Lung (tissue), 12 donors: Measurements from ENCODE around the gene OR2T1. TPM values are rescaled to one million over a fixed set of nuclear protein-coding genes. Genes with fewer than 3 reads are reported as not detected.

ENCODE experiments used
- ATAC-seq: fragments of 200-7000 bp; cut with Tn5 transposase; one replicate; pipeline ENCODE4 v1.9.1; 2020; ENCODE audit warnings: moderate number of reproducible peaks; ENCODE audit not compliant: insufficient read depth, low FRiP score
- DNase-seq, 3 donors: peaks; one replicate each; pipeline ENCODE4 v3.0.0-alpha.2; 2013 to 2017
- H3K27ac ChIP-seq, 2 donors: one replicate each; pipeline ENCODE4 v1.5.1; 2013; ENCODE audit warnings: mild to moderate bottlenecking in 2 of 2, moderate library complexity in 2 of 2, control low read depth in 1 of 2, inconsistent platforms in 1 of 2, low read depth in 1 of 2, low read length in 1 of 2
- H3K27me3 ChIP-seq, 3 donors: one replicate each; pipeline ENCODE4 v1.5.1; 2013; ENCODE audit warnings: low read length in 2 of 3; ENCODE audit not compliant: control insufficient read depth in 3 of 3, insufficient read depth in 3 of 3
- H3K36me3 ChIP-seq, 4 donors: one replicate each; pipeline ENCODE4 v1.5.1; 2013; ENCODE audit warnings: low read length in 4 of 4, mild to moderate bottlenecking in 1 of 4, moderate library complexity in 1 of 4; ENCODE audit not compliant: control insufficient read depth in 4 of 4, insufficient read depth in 4 of 4
- H3K4me1 ChIP-seq, 5 donors: one replicate each; pipeline ENCODE4 v1.5.1; 2013; ENCODE audit warnings: low read length in 5 of 5, mild to moderate bottlenecking in 2 of 5, moderate library complexity in 1 of 5; ENCODE audit not compliant: control insufficient read depth in 5 of 5, insufficient read depth in 5 of 5
- H3K4me3 ChIP-seq: one replicate; pipeline ENCODE4 v1.5.1; 2013; ENCODE audit warnings: mild to moderate bottlenecking, control low read depth, moderate library complexity
- H3K9ac ChIP-seq, 2 donors: one replicate each; pipeline ENCODE4 v1.5.1; 2013; ENCODE audit warnings: low read length in 2 of 2, control low read depth in 1 of 2; ENCODE audit not compliant: insufficient read depth in 1 of 2
- H3K9me3 ChIP-seq, 4 donors: one replicate each; pipeline ENCODE4 v1.5.1; 2013; ENCODE audit warnings: low read length in 3 of 4, mild to moderate bottlenecking in 1 of 4, moderate library complexity in 1 of 4; ENCODE audit not compliant: control insufficient read depth in 4 of 4, insufficient read depth in 3 of 4
- WGBS, 2 donors: extraction: QIAGEN DNeasy Blood & Tissue Kit; methylation state at CpG; one replicate each; pipeline ENCODE4 v1.1.7; 2013; 5-methylcytosine and 5-hydroxymethylcytosine counted together
- polyA plus RNA-seq, 2 donors: library from polyadenylated mRNA; stranded (reverse); fragments of 200-250 nt; gene quantifications; one replicate each; pipeline ENCODE4 v1.2.1, GENCODE V29; 2013
- total RNA-seq, 2 donors: library from RNA; depleted of rRNA in 1 of 2; stranded (reverse); fragments of >200 nt in 1 of 2; gene quantifications; one replicate each; pipeline ENCODE4 v1.2.1, GENCODE V29; 2014 to 2021
- TF ChIP-seq, protein P1 (sequence below): IDR thresholded peaks from 2 replicates; pipeline ENCODE4 v1.5.1; 2012; ENCODE audit warnings: mild to moderate bottlenecking; ENCODE audit errors: control extremely low read depth, extremely low read depth
- donor health status: control.
- donor health status: control.
- donor health status: Bipolar disorder and iron deficiency.
- donor health status: healthy.
- donor health status: DM: yes; HTN: yes; CAD: no.

The OR2T1 gene
- total and polyA plus RNA-seq, 4 donors = not detected

DNA sequence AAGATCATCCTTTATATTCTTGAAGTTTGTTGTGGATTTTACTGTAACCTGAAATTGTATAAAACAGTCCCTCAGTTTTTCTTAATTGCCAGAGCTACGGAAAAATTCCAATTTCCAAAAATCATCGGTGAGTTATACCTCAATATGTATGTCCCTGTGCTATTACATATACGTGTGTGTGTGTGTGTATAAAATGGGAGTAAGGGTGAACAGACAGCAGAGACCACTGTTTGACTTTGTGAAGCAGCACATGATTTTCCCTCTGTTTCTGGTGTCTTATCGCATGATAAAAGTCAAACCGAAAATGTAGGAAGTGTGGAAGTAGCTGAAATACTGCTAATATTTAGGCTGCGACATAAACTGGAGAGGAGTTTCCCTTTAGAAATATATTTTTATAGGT, 1.2 kb downstream of the OR2T1 start:
- Histone ChIP-seq H3K4me1 (no peaks in the 10 kb centered on the region), H3K9ac (no peak overlapping the region), H3K4me3 (no peak overlapping the region), H3K9me3 (peaks cover 0 to 6% (median 0%) of the 10 kb centered on the region in 4 donors), H3K27me3 (no peaks in the 10 kb centered on the region), H3K36me3 (no peaks in the 10 kb centered on the region), H3K27ac (no peak overlapping the region)
- peak in 1 of 3 donors; percentile 8 for DNase-seq
- 90% methylated on average over 6 of the region's 6 CpGs for WGBS, 2 donors
- ATAC-seq = no peak
- TF ChIP-seq, protein P1, sequence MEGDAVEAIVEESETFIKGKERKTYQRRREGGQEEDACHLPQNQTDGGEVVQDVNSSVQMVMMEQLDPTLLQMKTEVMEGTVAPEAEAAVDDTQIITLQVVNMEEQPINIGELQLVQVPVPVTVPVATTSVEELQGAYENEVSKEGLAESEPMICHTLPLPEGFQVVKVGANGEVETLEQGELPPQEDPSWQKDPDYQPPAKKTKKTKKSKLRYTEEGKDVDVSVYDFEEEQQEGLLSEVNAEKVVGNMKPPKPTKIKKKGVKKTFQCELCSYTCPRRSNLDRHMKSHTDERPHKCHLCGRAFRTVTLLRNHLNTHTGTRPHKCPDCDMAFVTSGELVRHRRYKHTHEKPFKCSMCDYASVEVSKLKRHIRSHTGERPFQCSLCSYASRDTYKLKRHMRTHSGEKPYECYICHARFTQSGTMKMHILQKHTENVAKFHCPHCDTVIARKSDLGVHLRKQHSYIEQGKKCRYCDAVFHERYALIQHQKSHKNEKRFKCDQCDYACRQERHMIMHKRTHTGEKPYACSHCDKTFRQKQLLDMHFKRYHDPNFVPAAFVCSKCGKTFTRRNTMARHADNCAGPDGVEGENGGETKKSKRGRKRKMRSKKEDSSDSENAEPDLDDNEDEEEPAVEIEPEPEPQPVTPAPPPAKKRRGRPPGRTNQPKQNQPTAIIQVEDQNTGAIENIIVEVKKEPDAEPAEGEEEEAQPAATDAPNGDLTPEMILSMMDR = no peak

DNA sequence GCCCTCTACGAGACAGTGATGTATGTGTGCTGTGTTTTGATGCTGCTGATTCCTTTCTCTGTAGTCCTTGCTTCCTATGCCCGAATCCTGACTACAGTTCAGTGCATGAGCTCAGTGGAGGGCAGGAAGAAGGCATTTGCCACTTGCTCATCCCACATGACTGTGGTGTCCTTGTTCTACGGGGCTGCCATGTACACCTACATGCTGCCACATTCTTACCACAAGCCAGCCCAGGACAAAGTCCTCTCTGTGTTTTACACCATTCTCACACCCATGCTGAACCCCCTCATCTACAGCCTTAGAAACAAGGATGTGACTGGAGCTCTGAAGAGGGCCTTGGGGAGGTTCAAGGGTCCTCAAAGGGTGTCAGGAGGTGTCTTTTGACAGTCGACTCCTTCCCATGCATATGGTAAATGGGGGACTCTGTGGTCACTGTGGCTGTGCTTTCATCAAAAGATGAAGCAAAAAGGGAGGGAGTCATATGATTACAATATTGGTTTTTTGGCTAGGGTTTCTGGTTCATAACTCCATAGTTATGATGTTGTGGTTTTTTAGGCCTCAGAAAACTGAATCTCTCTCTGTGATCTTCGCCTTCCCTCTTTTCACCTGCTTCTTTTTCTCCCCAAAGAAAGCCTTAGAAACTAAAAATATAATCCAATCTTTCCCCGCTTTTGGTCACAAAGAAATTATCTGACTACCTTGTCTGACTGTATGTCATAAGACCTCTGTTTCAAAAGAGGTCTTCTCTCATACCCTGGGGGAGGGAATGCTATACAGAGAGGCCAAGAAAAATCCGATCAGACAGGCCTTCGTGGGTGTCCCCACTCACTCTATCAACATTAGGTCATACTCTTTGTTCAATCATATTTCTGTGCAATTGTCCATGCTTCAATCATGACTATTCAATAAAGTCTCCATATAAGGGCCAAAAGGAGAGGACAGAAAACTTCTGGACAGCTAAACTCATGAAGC, 4.2 kb downstream of the OR2T1 start:
- ATAC-seq (no peak), DNase-seq (no peak)
- Histone ChIP-seq H3K4me3 (no peak overlapping the region), H3K4me1 (no peaks in the 10 kb centered on the region), H3K27me3 (no peaks in the 10 kb centered on the region), H3K27ac (no peak overlapping the region), H3K9ac (no peak overlapping the region), H3K36me3 (no peaks in the 10 kb centered on the region), H3K9me3 (peaks cover 0 to 7% (median 3%) of the 10 kb centered on the region in 4 donors)
- TF ChIP-seq, protein P1 = no peak
- WGBS, 2 donors = 70 to 82% methylated on average over 8 of the region's 8 CpGs

DNA sequence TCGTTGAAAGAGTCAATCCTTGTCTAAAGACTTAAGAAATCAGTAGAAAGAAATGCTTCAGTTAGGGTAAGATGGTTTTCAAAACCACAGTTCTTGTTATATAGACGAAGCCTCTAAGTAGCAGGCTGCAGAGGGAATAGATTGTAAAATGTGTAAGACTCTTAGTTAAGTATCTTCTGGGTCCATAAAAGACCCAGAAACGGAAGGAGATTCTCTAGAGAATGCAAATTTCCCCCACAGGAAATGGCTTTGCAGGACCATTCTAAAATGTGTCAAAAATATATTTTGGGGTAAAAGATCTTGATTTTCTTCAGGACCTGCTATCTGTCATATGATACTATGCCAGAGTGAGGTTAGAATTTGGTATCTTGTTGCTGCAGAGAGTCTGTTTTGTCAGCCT, 13.4 kb downstream of the OR2T1 start:
- no peaks in the 10 kb centered on the region for H3K27me3 ChIP-seq
- TF ChIP-seq, protein P1 = no peak
- ATAC-seq (no peak), DNase-seq (no peak)
- H3K36me3 ChIP-seq = no peaks in the 10 kb centered on the region
- 47 to 66% methylated on average over 3 of the region's 3 CpGs for WGBS, 2 donors
- H3K4me3 ChIP-seq = no peak overlapping the region
- no peak overlapping the region for H3K27ac ChIP-seq
- H3K9me3 ChIP-seq = peaks cover 0 to 16% (median 1%) of the 10 kb centered on the region in 4 donors
- no peak overlapping the region for H3K9ac ChIP-seq
- no peaks in the 10 kb centered on the region for H3K4me1 ChIP-seq
